ENCODE data around the gene ZNF687. TPM values are rescaled to one million over a fixed set of nuclear protein-coding genes. Genes with fewer than 3 reads are reported as not detected.

ZNF687 gene
- total and polyA plus RNA-seq, 2 of the 4 experiments (the other 2 are of a cell fraction), result 5.7 to 10.8 TPM

DNA sequence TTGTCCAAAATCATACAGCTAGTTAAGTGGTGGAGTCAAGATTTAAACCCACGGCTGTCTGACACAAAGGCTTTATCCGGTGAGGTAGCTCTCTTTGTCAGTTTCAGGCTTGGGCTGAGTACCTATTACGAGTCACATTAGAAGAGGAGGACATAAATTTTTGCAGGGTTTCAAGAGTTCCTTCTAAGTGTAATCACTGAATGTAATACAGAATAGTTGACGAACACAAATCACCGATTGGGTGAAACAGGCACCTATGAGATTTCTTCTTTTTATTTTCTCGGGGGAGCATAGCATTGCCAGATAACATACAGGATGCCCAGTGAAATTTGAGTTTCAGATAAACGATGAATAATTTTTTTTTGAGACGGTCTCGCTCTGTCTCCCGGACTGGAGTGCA lies 26.7 kb upstream of the ZNF687 start:
- peak overlapping the region; percentile 58; the same call in 1 of the 2 replicates for H3K4ac ChIP-seq (ENCODE audit: low read depth, low read length)
- peak overlapping the region; percentile 67 for H3K4me3 ChIP-seq (ENCODE audit: insufficient read depth, low read depth, low read length)
- TF ChIP-seq RFX5 (IDR thresholded peaks at IDR 0.05; ENCODE audit: low read depth, low read length), result no peak
- TF ChIP-seq CEBPB (IDR thresholded peaks at IDR 0.05; ENCODE audit: low read depth, low read length), result no peak
- TF ChIP-seq RCOR1 (IDR thresholded peaks at IDR 0.05; ENCODE audit: insufficient replicate concordance, low read length), result no peak
- H2AK5ac ChIP-seq (ENCODE audit: low read depth, low read length), result peak overlapping the region; percentile 63
- peak overlapping the region; percentile 36; the same call in 1 of the 2 replicates for H4K5ac ChIP-seq (ENCODE audit: low read depth, low read length)
- peak overlapping the region; percentile 100 for H3K4me2 ChIP-seq (ENCODE audit: low read depth, low read length)
- POLR2A ChIA-PET (ENCODE audit: unreplicated experiment), result no interaction called here
- peak overlapping the region; percentile 27 for H3K14ac ChIP-seq (replicated peaks; ENCODE audit: low read depth, low read length)
- BruUV-seq (replicated peaks), result TSS peak; percentile 66
- H2BK120ac ChIP-seq (ENCODE audit: low read depth, low read length), result no peak overlapping the region
- H4K8ac ChIP-seq (ENCODE audit: low read depth in 2 of 2, low read length in 2 of 2), result peak overlapping the region in 1 of 2 experiments; percentile 37; a peak in 1 of 4 replicates
- ATAC-seq (ENCODE audit: low read depth) (peak; percentile 1; the same call in 1 of the 2 replicates), DNase-seq (peak; percentile 23)
- H4K91ac ChIP-seq (ENCODE audit: insufficient read depth, low read depth, low read length), result no peak overlapping the region; the same call in 1 of the 2 replicates
- no peaks in the 10 kb centered on the region for H3K27me3 ChIP-seq (ENCODE audit: control insufficient read depth, insufficient read depth, low read length)
- H3K9me1 ChIP-seq (ENCODE audit: insufficient read depth, low read length), result no peaks in the 10 kb centered on the region
- CTCF ChIA-PET, result interaction anchor here (0.7 to 1.2 kb wide), 2 partner anchors 26 to 66 kb away, joined by 4 to 5 read pairs; partner anchors contain the start of gene VPS72
- peaks cover 5 to 32% of the 10 kb centered on the region in 2 experiments; a peak in 2 of 4 replicates for H3K79me1 ChIP-seq (ENCODE audit: low read depth in 1 of 2, low read length in 2 of 2)
- peak overlapping the region; percentile 57; the same call in 1 of the 2 replicates for H3K23ac ChIP-seq (ENCODE audit: low read depth, low read length)
- no peak overlapping the region for H2BK15ac ChIP-seq (ENCODE audit: low read depth, low read length)
- peak overlapping the region; percentile 84 for H3K9ac ChIP-seq (ENCODE audit: low read depth, low read length)
- no peak overlapping the region for H2BK20ac ChIP-seq (ENCODE audit: low read depth, low read length)
- H3K27ac ChIP-seq (ENCODE audit: insufficient read depth, low read length), result peak overlapping the region; percentile 8; the same call in 1 of the 2 replicates
- intact Hi-C loops (cut with micrococcal nuclease), result loop anchor here (10.0 kb wide), 1 partner anchor 151 kb away; no protein-coding TSS in a partner anchor
- in situ Hi-C loops (cut with MboI; ENCODE audit: low sequenced_read_pairs), result no loop called here
- dilution Hi-C loops (cut with HindIII; ENCODE audit: low sequenced_read_pairs, unreplicated experiment), result no loop called here
- H4K20me1 ChIP-seq (ENCODE audit: insufficient read depth, low read length), result peaks cover 22% of the 10 kb centered on the region
- no peak overlapping the region for H2AK9ac ChIP-seq (replicated peaks; ENCODE audit: low read depth, low read length, poor library complexity)
- no peaks in the 10 kb centered on the region for H3K9me3 ChIP-seq (ENCODE audit: control insufficient read depth, insufficient read depth, low read length)
- H3K36me3 ChIP-seq (ENCODE audit: control insufficient read depth, insufficient read depth, low read length), result no peaks in the 10 kb centered on the region
- 51% methylated on average over 9 of the region's 10 CpGs; no CpG with 5 or more reads in 1 of the 2 experiments for WGBS, 2 experiments (ENCODE audit: extremely low coverage in 2 of 2, insufficient read length in 1 of 2)
- no peak overlapping the region for H2AFZ ChIP-seq (replicated peaks; ENCODE audit: low read length, poor library complexity)
- H3K18ac ChIP-seq (ENCODE audit: low read depth, low read length), result no peak overlapping the region
- H3K56ac ChIP-seq (ENCODE audit: extremely low read depth, insufficient read depth, low read length), result peak overlapping the region; percentile 64; the same call in 1 of the 2 replicates
- H2BK5ac ChIP-seq (ENCODE audit: low read depth, low read length, poor library complexity, severe bottlenecking), result peak overlapping the region; percentile 57
- H3K4me1 ChIP-seq (ENCODE audit: control insufficient read depth, insufficient read depth, low read length), result no peaks in the 10 kb centered on the region

Data from IMR-90 (cell line).